Immature natural killer cell (primary cell): ENCODE results near the gene PRSS56. TPM values are rescaled to one million over a fixed set of nuclear protein-coding genes. Genes with fewer than 3 reads are reported as not detected.
A peak's percentile ranks its signal among the peaks of the same experiment; 100 is the strongest.

Experiments
- DNase-seq, 3 donors: peaks; one replicate each; pipeline ENCODE4 v3.0.0; 2022; ENCODE audit warnings: mixed read lengths in 1 of 3
- H3K27ac Mint-ChIP-seq, 6 donors: one replicate each; pipeline ENCODE4 v1.8.0; 2020; ENCODE audit warnings: mixed read lengths in 6 of 6, mild to moderate bottlenecking in 5 of 6, inconsistent platforms in 4 of 6, moderate library complexity in 3 of 6
- H3K27me3 Mint-ChIP-seq, 3 donors: one replicate each; pipeline ENCODE4 v1.8.0; 2020 to 2021; ENCODE audit warnings: low read depth in 3 of 3, mild to moderate bottlenecking in 3 of 3, mixed read lengths in 3 of 3, moderate library complexity in 3 of 3, inconsistent platforms in 1 of 3
- H3K36me3 Mint-ChIP-seq, 3 donors: one replicate each; pipeline ENCODE4 v1.8.0; 2020; ENCODE audit warnings: mixed read lengths in 3 of 3, inconsistent platforms in 2 of 3, mild to moderate bottlenecking in 2 of 3
- H3K4me1 Mint-ChIP-seq, 2 donors: one replicate each; pipeline ENCODE4 v1.8.0; 2020; ENCODE audit warnings: inconsistent platforms in 2 of 2, mild to moderate bottlenecking in 2 of 2, mixed read lengths in 2 of 2, moderate library complexity in 1 of 2
- H3K4me3 Mint-ChIP-seq, 5 donors: one replicate each; pipeline ENCODE4 v1.8.0; 2020; ENCODE audit warnings: mild to moderate bottlenecking in 5 of 5, mixed read lengths in 5 of 5, inconsistent platforms in 3 of 5, moderate library complexity in 3 of 5
- H3K9me3 Mint-ChIP-seq, 6 donors: one replicate each; pipeline ENCODE4 v1.8.0; 2020; ENCODE audit warnings: mild to moderate bottlenecking in 6 of 6, mixed read lengths in 6 of 6, inconsistent platforms in 4 of 6, moderate library complexity in 3 of 6
- polyA plus RNA-seq, 3 donors: library from polyadenylated mRNA; unstranded; fragments of 300-500 nt; fragmentation: Illumina TruSeq; gene quantifications; one replicate each; pipeline ENCODE4 v1.2.3, GENCODE V29; 2021

The PRSS56 gene
- polyA plus RNA-seq, 3 donors from 2014 or later, result not detected

DNA sequence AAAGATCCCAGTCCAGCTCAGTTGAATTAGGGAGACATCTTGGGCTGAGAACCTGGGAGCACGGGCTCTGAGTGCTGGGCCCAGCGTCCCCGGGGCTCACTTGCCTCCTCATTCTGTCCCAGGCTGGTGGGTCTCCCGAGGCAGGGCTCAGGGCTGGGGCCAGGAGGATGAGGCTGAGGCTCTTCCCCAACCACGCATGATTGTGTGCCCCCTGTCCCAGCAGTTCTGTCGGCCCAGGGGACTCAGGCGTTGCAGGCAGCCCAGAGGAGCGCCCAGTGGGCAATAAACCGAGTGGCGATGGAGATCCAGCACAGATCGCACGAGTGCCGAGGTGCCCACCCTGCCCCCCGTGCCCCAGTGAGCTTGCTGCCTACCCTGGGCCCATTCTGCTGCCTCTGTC, 910 bp downstream of the PRSS56 start:
- no peak for DNase-seq
- Mint-ChIP-seq H3K4me3 (peak overlapping the region in 1 of 5 donors; percentile 69), H3K36me3 (peaks cover 0 to 3% (median 0%) of the 10 kb centered on the region in 3 donors), H3K9me3 (no peaks in the 10 kb centered on the region), H3K27ac (no peak overlapping the region), H3K4me1 (peaks cover 0 to 8% of the 10 kb centered on the region in 2 donors), H3K27me3 (peaks cover 8 to 13% (median 9%) of the 10 kb centered on the region in 3 donors)

DNA sequence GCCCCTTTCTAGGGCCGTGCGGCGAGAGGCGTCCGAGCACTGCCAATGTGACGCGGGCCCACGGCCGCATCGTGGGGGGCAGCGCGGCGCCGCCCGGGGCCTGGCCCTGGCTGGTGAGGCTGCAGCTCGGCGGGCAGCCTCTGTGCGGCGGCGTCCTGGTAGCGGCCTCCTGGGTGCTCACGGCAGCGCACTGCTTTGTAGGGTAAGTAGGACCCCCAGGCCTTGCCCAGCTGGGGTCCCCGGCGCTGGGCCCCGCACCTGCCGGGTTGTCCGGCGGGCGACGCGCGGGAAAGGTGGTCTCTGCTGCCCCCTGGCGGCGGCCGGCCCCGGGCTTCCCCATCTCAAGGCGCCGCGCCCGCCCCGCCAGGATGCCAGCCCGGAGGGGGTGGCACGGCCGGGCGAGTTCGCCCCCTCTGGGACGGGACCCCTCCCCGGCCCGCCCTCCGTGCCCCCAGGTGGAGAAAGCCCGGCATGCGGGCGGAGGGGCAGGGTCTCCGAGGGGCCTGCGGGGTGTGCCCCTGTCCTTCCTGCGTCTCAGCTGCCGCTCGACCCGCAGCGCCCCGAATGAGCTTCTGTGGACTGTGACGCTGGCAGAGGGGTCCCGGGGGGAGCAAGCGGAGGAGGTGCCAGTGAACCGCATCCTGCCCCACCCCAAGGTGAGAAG, 1.9 kb downstream of the PRSS56 start:
- H3K4me3 Mint-ChIP-seq, result peak overlapping the region in 1 of 5 donors; percentile 53
- DNase-seq, result peak; percentile 52 to 58 (median 56)

DNA sequence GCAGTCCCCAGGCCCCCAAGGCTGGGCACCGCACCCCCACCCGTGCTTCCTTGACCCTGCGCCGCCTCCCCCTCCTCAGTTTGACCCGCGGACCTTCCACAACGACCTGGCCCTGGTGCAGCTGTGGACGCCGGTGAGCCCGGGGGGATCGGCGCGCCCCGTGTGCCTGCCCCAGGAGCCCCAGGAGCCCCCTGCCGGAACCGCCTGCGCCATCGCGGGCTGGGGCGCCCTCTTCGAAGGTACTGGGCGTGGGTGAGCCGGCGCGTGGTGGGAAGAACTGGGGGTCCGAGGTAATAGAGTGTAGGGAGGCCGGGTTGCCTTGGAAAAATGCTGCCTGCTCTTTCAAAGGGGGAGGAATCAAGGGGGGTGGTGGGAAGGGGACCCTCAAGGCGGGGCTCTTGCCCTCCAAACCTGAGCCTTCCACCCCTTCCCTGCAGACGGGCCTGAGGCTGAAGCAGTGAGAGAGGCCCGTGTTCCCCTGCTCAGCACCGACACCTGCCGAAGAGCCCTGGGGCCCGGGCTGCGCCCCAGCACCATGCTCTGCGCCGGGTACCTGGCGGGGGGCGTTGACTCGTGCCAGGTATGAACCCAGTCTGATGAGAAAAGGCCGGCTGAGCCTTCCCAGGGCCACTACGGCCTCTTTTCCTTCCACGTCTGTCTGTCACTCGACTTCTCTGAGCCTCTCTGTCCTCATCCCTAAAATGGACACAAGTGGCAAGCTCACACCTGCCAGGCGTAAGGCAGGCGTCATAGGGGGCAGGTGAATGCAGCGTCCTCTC, 2.6 kb downstream of the PRSS56 start:
- H3K27me3 Mint-ChIP-seq, result peaks cover 7 to 18% (median 10%) of the 10 kb centered on the region in 3 donors
- no peak for DNase-seq
- H3K9me3 Mint-ChIP-seq, result no peaks in the 10 kb centered on the region
- no peak overlapping the region for H3K27ac Mint-ChIP-seq
- peaks cover 0 to 8% of the 10 kb centered on the region in 2 donors for H3K4me1 Mint-ChIP-seq
- peaks cover 0 to 3% (median 0%) of the 10 kb centered on the region in 3 donors for H3K36me3 Mint-ChIP-seq
- H3K4me3 Mint-ChIP-seq, result peak overlapping the region in 4 of 5 donors; percentile 21 to 70 (median 58)

More for the DNA sequence above, 1.9 kb downstream of the PRSS56 start:
- peaks cover 0 to 3% (median 0%) of the 10 kb centered on the region in 3 donors for H3K36me3 Mint-ChIP-seq
- H3K9me3 Mint-ChIP-seq, result no peaks in the 10 kb centered on the region
- H3K27me3 Mint-ChIP-seq, result peaks cover 8 to 17% (median 8%) of the 10 kb centered on the region in 3 donors
- no peak overlapping the region for H3K27ac Mint-ChIP-seq
- H3K4me1 Mint-ChIP-seq, result peaks cover 0 to 8% of the 10 kb centered on the region in 2 donors

DNA sequence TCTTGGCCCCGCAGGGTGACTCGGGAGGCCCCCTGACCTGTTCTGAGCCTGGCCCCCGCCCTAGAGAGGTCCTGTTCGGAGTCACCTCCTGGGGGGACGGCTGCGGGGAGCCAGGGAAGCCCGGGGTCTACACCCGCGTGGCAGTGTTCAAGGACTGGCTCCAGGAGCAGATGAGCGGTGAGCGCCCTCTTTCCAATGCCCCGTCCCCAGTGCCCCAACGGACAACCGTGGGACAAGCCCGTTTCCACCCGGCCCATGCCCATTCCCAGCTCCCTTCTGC, 3.2 kb downstream of the PRSS56 start:
- no peak for DNase-seq
- Mint-ChIP-seq H3K4me3 (peak overlapping the region in 2 of 5 donors; percentile 62 to 70), H3K36me3 (peaks cover 0 to 3% (median 0%) of the 10 kb centered on the region in 3 donors), H3K9me3 (no peaks in the 10 kb centered on the region), H3K4me1 (peaks cover 3 to 8% of the 10 kb centered on the region in 2 donors), H3K27ac (no peak overlapping the region), H3K27me3 (peaks cover 9 to 18% (median 11%) of the 10 kb centered on the region in 3 donors)

DNA sequence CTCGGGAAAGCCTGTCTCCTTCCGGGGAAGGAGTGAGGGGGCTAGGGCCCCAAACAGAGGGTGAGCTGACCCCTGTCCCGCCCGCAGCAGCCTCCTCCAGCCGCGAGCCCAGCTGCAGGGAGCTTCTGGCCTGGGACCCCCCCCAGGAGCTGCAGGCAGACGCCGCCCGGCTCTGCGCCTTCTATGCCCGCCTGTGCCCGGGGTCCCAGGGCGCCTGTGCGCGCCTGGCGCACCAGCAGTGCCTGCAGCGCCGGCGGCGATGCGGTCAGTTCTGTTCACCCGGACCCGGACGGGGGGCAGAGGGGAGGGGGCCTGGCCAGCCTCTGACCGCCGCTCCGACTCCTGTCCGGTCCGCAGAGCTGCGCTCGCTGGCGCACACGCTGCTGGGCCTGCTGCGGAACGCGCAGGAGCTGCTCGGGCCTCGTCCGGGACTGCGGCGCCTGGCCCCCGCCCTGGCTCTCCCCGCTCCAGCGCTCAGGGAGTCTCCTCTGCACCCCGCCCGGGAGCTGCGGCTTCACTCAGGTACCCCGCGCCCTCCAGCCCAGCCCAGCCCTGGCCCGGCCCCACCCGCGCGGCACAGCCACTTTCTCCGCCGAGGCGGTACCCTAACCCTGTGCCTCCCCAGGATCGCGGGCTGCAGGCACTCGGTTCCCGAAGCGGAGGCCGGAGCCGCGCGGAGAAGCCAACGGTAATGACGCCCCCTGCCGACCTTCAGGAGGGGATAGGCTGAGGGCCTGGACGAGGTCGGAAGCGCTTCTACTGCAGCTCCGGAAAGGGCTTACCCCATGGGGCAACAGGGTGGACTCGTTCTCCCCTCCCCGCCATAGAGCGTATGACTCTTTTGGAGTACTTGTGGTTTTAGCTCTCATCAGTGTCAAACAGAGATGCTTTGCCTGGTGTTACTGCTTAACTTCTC, 3.8 kb downstream of the PRSS56 start:
- Mint-ChIP-seq H3K27me3 (peaks cover 9 to 18% (median 11%) of the 10 kb centered on the region in 3 donors), H3K4me3 (peak overlapping the region in 1 of 5 donors; percentile 38), H3K4me1 (peaks cover 9 to 13% of the 10 kb centered on the region in 2 donors), H3K27ac (no peak overlapping the region), H3K36me3 (no peaks in the 10 kb centered on the region), H3K9me3 (no peaks in the 10 kb centered on the region)
- no peak for DNase-seq

DNA sequence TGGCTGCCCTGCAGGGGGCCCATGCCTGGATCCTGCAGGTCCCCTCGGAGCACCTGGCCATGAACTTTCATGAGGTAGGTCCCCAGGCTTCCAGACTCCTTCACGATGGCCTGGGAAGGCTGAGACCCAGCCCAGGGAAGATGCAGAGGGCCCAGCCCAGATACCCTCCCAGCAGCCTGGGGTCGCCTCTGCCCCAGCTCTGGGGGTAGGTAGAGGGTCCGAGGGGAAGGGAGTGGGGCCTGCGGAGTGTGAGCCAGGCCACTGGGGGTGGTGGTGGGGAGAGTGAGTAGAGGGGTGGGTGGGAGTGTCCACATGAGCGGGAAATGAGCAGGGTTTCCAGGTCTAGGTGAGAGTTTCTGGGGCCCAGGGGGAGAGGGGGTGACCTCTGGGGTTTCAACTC, 4.6 kb downstream of the PRSS56 start:
- peaks cover 9 to 18% (median 11%) of the 10 kb centered on the region in 3 donors for H3K27me3 Mint-ChIP-seq
- H3K36me3 Mint-ChIP-seq, result no peaks in the 10 kb centered on the region
- no peak overlapping the region for H3K4me3 Mint-ChIP-seq
- peaks cover 14 to 17% of the 10 kb centered on the region in 2 donors for H3K4me1 Mint-ChIP-seq
- no peaks in the 10 kb centered on the region for H3K9me3 Mint-ChIP-seq
- DNase-seq, result no peak
- H3K27ac Mint-ChIP-seq, result no peak overlapping the region

DNA sequence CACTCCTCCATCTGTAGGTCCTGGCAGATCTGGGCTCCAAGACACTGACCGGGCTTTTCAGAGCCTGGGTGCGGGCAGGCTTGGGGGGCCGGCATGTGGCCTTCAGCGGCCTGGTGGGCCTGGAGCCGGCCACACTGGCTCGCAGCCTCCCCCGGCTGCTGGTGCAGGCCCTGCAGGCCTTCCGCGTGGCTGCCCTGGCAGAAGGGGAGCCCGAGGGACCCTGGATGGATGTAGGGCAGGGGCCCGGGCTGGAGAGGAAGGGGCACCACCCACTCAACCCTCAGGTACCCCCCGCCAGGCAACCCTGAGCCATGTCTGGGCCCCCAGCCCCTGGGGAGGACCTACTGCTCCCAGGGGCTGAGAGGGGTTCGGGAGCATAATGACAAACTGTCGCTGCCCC, 5.0 kb downstream of the PRSS56 start:
- H3K27ac Mint-ChIP-seq, result no peak overlapping the region
- no peaks in the 10 kb centered on the region for H3K36me3 Mint-ChIP-seq
- H3K4me1 Mint-ChIP-seq, result peaks cover 14 to 17% of the 10 kb centered on the region in 2 donors
- no peak overlapping the region for H3K4me3 Mint-ChIP-seq
- DNase-seq, result no peak
- H3K9me3 Mint-ChIP-seq, result no peaks in the 10 kb centered on the region
- H3K27me3 Mint-ChIP-seq, result peaks cover 9 to 18% (median 11%) of the 10 kb centered on the region in 3 donors

DNA sequence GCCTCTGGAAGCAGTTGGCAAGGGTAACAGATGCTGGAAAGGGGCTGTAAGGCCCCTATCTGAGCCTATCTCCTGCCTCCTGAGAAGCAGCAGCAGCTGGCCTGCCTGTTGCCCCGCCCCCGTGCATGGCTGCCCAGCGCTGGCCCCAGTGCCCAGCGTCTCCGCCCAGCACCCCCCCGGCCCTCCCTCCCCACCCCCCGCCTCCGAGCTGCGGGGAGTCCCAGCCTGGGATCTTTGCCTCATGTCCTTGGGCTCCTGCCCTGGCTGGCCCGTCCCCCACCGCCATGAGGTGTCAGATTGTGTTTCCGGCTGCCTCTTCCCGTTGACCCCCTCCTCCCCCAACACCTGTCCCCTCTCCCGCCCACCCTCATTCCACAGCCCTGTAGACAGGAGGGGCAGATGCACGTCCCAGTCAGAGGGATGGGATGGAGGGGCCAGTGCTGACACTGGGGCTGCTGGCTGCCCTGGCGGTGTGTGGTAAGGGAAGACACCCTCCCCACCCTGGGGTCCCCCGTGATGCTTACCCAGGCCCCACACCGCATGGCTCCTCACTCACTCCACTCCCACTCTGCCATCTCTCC, 5.7 kb downstream of the PRSS56 start, which contains the start of gene CHRND:
CHRND (plus strand) TSS at position 370 of the 581 bp plus-strand sequence; CDS start at position 426, 56 bp downstream.
- H3K36me3 Mint-ChIP-seq, result no peaks in the 10 kb centered on the region
- H3K27ac Mint-ChIP-seq, result no peak within 1 kb of the TSS
- H3K4me1 Mint-ChIP-seq, result peaks cover 14 to 17% of the 10 kb centered on the region in 2 donors
- peaks cover 9 to 20% (median 10%) of the 10 kb centered on the region in 3 donors for H3K27me3 Mint-ChIP-seq
- no peak for DNase-seq
- H3K4me3 Mint-ChIP-seq, result no peak within 1 kb of the TSS
- H3K9me3 Mint-ChIP-seq, result no peaks in the 10 kb centered on the region

DNA sequence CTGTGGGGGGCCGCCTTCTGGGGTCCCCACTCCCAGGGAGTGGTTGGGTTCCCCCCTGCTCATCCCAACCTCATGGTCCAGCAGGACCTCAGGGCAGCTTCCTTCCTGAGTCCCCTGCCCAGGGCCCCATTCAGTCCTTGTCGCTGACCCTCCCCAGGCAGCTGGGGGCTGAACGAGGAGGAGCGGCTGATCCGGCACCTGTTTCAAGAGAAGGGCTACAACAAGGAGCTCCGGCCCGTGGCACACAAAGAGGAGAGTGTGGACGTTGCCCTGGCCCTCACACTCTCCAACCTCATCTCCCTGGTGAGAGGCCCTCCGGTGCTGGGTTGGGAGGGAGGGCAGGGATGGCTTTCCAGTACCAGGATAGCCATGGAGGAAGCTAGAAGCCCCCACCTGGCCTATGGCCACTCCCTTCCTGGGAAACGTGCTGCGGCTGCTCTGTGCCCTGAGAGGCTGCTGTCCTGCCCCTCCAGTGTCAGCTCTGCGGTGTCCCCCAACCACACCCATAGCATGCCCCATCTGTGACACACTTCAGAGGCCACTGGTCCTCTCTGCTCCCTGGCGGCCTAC, 6.3 kb downstream of the PRSS56 start:
- H3K27ac Mint-ChIP-seq, result no peak overlapping the region
- H3K4me3 Mint-ChIP-seq, result no peak overlapping the region
- peaks cover 9 to 18% (median 9%) of the 10 kb centered on the region in 3 donors for H3K27me3 Mint-ChIP-seq
- H3K4me1 Mint-ChIP-seq, result peaks cover 14 to 16% of the 10 kb centered on the region in 2 donors
- no peaks in the 10 kb centered on the region for H3K9me3 Mint-ChIP-seq
- no peak for DNase-seq
- no peaks in the 10 kb centered on the region for H3K36me3 Mint-ChIP-seq

DNA sequence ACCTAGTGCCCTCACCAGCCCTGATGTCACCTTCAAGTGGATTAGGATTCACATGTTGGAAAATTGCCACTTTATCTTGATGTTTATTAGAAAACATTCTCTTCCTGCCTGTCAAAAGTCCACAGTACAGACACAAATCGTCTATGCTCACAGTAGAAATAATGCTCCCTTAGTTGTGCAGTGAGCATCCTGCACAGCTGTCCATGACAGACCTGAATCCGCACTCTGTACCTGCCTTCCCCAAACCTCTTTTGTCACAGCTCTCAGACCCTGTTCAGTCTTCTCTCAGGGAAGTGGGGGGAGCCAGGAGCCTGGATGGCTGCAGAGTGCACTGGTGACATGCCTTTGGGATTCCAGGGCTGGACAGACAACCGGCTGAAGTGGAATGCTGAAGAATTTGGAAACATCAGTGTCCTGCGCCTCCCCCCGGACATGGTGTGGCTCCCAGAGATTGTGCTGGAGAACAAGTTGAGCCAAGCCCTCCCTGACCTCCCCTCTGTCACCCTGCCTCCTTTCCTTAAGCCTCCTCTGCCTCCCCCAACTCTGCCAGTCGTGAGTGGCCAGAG, 7.8 kb downstream of the PRSS56 start:
- Mint-ChIP-seq H3K9me3 (no peaks in the 10 kb centered on the region), H3K4me3 (no peak overlapping the region), H3K36me3 (no peaks in the 10 kb centered on the region), H3K27me3 (peaks cover 6 to 15% (median 9%) of the 10 kb centered on the region in 3 donors), H3K27ac (no peak overlapping the region), H3K4me1 (peaks cover 13 to 14% of the 10 kb centered on the region in 2 donors)
- no peak for DNase-seq

DNA sequence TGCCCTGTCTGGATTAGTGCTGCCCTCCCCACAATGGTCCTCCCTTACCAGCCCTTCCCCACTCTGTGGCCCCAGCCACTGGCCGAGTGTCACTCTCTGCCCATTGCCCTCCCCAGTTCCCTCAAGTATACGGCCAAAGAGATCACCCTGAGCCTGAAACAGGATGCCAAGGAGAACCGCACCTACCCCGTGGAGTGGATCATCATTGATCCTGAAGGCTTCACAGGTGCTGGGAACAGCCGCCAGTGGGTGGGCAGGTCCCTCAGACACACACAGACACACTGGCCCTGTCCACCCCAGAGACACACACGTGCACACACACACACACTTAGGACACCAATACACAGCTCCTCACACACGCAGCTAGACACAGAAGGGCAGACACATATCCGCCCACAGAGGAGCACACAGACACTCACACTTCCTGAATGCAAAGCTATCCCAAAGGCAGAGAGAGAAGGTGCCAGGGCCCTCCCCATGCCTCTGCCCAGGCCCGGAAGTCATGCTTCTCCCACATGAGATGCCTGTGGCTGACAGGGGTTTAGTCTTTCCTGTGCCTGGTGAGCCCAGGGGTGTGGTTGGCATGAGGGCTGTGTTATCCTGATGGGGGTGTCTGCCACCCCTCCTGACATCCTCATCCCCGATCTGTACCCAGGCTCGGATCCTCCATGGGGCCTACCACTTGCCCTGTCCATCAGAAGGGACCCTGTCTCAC, 8.7 kb downstream of the PRSS56 start:
- H3K27me3 Mint-ChIP-seq, result peaks cover 3 to 11% (median 6%) of the 10 kb centered on the region in 3 donors
- H3K27ac Mint-ChIP-seq, result peak overlapping the region in 4 of 6 donors; percentile 10 to 60 (median 36)
- peaks cover 11 to 14% of the 10 kb centered on the region in 2 donors for H3K4me1 Mint-ChIP-seq
- H3K9me3 Mint-ChIP-seq, result no peaks in the 10 kb centered on the region
- no peaks in the 10 kb centered on the region for H3K36me3 Mint-ChIP-seq
- H3K4me3 Mint-ChIP-seq, result peak overlapping the region in 1 of 5 donors; percentile 31
- no peak for DNase-seq
